NCI-H2171 (cell line): ENCODE results near the gene MADD.

Source experiments
- DNase-seq: peaks from one replicate; lab custom pipeline; 2025; lab: John Stamatoyannopoulos, UW

MADD gene

DNA sequence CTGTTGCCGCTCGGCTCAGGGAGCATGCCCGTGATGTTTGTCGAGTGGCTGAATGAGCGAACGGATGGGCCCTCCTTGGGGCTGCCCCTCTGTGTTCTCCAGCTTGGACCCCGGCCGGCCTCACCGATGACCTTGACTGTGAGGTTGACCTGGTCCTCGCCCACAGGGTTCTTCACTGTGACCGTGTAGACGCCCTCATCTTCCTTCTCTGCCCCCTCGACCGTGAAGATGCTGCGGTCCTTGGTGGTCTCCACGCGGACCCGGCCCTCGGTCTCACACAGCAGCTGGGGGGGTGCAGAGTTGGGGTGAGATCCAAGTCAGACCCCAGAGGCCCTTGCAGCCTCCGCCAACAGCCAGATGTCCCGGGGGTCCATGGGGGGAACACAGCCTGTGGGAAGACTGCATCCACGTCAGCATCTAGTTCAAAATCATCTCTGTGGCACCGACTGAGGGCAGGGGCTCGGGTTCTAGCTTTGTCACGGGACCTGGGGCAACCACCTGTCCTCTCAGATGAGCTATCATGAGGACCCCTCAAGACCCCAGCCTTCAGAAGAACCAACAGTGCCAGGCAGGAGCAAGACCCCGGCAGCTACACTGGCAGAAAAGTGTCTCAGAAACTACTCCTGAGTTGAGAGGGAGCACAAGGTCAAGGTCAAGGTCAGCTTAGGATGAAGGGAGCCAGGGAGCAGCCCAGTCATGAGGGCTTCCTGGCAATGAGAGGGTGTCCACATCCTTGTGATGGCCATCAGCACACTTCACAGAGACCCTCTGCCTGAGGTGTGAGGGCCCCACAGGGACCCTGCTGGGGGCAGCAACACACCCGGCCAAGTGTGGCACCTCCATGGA is 68.7 kb downstream of the MADD start:
- DNase-seq: no peak

DNA sequence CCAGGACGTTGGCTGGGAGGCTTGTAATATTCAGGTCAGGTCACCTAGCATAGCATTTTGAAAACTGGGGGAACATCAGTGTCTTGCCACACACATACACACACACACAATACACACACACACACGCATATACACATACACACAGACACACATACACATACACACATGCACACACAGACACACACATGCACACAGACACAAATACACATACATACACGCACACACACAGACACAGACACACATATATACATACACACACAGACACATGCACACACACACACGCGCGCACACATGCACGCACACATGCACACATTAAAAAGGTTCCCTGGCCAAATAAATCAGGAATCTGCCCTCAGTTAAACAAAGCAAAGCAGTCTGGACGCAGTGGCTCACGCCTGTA is 70.1 kb downstream of the MADD start:
- no peak for DNase-seq

DNA sequence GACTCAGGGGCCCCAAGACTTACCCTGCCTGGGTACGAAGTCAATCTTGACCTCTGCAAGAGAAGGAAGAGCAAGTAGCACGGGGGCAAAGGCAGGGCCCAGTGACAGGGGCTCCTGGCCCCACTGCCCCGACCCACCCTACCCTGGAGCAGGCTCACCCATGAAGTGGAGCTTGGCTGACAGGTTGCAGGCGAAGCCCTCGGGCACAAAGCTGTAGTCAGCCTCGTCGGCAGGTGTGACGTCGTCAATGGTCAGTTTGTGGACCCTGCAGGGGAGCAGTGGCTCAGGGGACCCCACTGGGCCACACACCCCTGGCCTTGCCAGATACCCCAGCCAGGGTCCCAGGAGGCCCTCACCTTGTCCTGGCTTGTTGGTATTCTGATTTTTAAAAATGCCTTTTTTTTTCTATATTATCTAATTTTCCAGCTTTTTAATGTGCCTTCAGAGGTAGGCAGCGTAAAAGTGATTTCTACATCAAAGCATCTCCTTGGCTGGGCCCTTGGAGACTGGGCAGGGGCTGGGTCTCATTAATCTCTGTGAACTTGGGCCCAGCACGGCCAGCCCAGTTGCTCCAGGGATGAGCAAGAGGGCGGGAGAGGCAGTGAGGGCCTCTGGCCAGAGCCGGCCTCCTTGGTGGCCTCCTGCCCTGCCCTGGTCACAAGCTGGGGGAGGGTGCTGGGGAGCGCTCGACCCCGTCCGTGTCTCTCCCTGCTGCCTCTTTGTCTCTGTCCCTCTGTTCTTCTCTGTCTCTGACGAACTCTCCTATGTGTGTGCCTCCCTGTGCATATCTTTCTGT is 71.2 kb downstream of the MADD start:
- DNase-seq: no peak

DNA sequence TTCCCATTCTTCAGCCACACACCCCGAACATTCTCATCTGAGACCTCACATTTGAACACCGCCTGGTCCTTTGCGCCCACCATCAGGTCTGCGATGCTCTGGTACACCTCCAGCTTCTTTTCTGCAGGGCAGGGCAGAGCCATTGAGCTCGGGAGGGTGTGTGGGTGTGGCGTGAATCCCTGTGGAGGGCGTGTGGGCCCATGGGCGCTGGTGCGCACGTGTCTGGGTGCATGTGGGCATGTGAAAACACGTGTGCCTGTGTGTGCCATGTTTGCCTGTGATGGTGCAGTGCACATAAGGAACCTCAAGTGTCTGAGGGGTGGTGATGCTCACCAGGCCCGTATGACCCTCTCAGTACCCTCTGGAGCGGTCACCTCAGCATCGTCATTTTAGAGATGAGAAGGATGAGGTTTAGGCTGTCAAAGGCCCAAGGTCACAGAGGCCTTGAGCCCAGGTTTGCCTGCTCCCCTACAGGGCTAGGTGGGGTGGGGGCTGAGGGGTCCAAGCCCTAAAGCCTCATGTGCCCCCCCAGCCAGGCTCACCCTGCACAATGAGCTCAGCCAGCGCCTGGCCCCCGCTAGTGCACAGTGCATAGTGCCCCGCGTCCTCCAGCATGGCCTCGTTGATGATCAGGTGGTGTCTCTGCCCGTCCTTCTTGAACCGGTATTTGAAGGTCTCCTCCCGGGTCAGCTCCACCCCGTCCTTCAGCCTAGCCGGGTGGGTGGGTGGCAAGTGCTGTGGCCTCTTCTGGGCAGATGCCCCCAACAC is 72.3 kb downstream of the MADD start:
- no peak for DNase-seq

DNA sequence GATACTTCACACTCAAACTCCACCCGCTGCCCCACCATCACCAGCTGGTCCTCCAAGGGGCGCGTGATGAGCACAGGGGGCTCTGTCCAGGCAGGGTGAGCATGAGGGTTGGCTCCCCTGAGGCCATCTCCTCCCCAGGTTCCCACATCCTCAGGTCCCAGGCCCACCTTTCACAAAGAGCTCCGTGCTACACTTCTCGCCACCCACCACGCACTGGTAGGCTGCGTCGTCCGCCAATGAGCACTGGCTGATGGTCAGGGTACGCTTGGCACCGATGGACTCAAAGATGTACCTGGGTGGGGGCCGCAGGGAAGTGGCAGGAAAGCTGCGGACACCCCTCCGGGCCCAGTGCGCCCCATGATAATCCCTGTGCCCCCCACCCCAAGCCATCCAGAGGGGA is 72.9 kb downstream of the MADD start:
- DNase-seq: no peak

DNA sequence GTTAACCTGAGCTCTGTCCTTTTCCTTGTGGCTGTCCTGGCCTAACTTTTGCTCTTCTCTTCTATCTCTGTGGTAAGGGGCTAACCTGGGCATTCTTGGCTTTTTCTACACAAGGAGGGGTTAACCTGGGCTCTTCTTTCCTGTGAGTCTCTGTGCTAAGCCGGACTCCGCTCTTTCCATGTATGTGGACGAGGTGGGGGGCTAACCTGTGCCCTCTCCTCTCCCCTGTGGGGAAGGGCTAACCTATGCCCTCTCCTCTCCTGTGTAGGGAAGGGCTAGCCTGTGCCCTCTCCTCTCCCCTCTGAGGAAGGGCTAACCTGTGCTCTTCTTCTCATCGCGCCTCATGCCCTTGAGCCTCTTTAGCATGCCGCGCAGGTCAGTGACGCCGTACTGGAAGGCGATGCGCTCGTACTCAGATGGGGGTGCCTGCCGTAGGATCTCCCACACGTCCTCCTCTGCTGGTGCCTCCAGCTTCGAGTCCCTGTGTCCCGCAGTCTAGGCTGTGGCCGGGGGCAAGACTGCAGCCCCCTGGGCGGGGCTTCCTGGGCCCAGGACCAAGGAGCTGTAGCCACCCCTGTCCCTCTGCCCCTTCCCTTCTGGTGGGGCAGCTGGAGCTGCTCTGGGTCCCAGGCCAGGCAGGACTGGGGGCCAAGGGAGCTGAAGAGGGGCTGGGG is 76.1 kb downstream of the MADD start:
- no peak for DNase-seq

DNA sequence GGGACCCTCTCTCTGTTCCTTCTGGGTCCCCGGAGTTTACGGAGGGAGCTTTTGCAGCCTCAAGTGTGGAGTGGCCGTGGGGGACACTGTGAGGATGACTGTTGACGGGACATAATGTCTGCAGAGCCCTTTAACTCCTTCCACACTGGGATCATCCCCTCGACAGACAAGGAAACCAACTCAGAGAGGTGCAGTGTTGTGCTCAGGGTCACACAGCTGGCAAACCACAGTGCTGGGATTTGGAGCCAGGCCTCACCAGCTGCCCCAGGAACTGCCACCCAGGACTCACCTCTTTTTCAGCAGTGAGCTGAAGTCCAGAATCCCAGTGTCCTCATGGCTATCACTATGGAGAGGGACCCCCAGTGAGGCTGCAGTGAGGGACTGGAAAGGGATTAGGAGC is 77.2 kb downstream of the MADD start:
- DNase-seq: no peak

DNA sequence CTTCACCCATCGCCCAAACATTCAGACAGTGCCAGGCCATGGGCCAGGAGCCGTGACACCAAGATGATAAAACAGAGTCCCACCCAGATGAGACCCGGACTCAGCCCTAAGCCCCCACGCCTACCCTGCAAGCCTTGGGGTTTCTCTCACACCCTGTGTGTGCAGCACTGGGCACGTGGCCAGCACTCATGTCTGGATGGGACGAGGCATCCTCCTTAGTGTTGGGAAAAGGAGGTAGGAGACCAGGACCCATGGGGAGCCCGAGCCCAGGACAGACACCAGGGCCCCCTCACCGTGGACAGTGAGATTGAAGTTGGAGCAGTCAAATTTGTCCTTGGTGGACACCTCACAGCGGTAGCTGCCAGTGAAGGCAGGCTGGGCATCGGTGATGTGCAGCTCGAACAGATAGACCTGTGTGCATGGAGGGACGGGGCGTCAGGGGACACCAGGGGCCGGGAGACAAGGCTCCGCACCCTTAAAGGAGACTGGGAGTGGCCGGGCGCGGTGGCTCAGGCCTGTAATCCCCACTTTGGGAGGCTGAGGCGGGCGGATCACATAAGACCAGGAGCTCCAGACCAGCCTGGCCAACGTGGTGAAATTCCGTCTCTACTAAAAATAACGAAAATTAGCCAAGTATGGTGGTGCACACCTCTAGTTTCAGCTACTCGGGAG is 78.3 kb downstream of the MADD start:
- DNase-seq: no peak

DNA sequence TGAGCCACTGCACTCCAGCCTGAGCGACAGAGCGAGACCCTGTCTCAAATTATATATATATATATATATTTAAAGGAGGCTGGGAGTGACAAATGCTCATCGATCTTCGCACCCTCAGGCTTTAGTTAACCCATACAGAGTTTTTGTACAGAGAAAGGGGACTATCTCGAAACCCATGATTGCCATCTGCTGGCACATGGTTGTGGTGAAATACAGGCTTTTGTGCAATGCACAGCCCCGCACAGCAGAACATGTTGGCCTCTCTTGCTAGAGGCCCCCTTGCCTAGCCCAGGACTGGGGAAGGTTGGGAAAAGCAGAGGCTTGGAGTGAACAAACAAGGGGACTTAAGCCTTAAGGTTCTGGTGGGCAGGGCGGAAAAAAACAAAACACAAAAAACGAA is 78.9 kb downstream of the MADD start:
- peak; percentile 10 for DNase-seq

DNA sequence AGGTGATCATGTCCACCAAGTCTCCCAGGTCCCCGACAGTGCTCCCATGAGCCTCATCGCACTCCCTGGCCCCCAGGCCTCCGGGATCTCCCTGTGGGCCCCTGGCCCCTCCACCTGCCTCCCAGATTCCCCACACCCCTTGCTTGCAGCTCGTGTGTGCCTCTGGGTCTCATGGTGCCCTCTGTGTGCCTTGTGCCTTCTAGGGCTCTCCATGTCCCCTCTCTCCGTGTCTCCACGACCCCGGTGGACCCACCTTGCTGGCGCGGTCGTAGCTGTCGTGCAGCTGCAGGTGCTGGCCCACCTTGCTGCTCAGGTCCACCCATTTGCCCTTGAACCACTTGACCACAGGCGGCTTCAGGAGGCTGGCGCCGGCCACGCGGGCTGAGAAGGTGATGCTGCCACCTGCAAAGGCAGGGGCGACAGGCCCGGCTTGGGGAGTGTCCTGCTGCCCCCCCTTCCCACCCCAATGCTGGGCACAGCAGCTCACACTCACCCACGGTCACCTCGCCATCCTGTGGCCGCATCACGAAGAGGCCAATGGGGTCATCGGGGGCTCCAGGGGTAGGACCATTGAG is 79.7 kb downstream of the MADD start:
- no peak for DNase-seq

DNA sequence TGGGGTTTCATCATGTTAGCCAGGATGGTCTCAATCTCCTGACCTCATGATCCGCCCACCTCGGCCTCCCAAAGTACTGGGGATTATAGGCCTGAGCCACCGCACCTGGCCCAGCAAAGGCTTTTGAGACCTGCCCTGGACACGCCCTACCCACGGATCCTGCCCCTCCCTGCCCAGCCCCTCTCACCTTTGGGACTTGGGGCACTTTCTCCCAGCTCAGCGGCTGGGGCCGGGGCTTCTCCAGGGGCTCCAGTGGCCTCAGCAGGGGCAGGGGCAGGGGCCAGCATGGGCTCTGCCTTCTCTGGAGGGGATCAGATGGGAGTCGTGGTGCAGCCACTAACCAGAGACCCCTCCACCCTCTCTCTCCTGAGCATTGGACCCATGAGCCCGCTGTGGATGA is 80.4 kb downstream of the MADD start:
- no peak for DNase-seq

DNA sequence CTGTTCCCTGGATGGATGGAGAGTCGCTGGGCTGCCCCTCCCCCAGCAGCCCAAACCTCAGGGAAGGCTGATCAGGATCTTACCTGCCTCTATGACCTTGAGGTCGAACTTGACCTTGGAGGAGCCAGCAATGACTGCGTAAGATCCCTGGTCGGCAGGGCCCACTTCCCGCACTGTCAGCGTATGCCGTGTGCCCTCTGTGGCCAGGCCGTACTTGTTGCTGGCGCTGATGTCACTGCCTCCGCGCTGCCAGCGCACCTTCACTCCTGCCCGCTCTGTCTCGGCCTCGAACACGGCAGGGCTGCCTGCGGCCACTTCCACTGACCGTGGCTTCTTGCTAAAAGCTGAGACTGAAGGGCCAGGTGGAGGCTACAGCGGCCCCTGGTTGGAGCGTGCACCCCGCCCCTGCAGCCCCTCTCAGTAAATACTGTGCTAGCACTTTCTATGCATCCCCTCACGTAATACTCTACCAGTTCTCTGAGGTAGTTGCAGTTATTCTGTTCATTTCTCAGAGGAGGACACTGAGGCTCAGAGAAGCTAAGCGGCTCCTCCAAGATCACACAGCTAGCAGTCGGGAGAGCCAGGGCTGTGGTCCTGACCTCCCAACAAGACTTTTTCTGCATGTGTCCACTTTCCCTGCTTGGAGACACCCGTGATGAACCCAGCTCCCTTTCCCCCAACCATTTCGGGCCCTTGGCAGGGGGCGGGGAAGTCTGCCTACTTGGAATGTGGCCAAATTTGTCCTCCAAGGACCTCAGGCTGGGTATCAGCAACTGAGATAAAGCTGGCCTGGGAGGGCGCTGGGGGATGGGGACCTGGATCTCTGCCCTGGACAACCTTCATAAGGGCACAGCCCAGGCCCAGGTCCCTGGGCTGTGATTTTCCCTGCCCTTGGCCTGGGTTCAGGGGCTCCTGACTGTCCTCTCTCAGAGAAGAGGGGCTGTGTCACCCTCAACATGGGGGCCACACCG is 81.5 kb downstream of the MADD start:
- no peak for DNase-seq

DNA sequence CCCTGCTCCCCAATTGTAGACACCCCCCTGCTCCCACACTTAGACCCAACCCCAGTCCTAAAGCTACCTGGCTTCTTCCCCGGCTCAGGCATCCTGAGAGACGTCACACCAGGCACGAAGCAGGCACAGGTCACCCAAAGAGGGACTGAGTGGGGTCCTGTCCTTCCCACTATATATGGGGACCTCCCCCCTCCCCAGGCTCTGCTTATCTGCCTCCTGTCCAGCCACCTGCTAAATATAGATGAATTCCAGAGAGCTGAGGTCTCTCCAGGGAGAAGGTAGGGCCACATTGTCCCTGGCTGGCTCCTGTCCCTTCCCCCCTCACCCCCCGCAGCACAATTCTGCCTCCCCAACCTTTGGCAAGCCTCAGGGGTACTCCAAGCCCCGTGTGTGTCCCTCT is 82.6 kb downstream of the MADD start, which contains the start of gene MYBPC3:
MYBPC3 (minus strand) TSS at position 147 of the 400 bp plus-strand sequence; CDS start at position 92, 55 bp downstream.
- DNase-seq: no peak

DNA sequence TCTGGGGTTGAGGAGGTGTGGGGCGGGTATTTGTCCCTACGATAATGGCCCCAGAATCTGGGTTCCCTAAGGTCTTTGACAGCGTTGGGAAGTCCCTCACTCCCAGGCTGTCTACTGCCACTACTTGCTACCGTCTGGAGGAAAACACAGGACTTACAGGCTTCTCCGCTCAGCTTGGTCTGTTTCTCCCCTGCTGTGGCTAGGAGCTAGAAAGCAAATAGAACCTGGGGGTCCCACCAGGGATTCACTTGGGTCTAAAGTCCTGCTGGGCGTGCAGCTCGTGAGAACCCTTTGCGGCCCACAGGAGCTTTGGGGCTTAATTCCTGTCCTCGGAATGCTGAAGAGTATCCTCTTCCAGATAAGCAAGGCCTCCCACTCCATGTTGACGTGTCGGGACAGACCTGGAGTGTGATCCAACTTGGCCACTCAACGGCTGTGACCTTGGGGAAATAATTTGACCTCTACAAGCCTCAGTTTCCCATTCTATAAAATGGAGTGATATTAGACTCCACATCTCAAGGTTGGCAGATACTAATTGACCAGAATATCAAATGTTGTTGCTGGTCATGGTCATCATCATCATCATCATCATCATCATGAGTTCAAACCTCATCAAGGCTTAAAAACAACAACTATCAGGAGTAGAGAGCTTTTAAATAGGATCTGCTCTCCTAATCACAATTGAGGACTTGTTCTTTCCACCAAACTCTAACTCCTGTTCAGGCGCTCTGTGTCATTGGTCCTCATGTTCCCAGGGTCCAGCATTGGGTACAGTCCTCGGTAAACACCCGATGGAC is 84.2 kb downstream of the MADD start:
- no peak for DNase-seq

DNA sequence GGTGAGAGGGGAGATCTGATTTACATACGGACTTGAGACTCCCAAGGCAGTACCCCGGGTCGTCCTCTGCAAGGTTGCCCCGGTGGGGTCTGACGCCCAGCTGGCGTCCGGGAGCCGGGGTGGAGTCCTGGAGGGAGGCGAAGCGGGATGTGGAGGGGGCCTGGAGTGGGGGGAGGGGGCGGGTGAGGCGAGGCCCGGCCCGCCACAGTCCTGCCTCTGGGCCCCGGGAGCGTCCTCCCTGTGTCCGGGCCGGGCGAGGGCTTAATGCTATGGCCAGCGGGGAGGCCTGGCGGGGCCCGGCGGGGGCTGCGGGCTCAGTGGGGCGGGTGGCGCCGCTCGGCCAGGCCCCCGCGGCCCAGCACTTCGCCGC is 85.0 kb downstream of the MADD start:
- peak; percentile 17 for DNase-seq

DNA sequence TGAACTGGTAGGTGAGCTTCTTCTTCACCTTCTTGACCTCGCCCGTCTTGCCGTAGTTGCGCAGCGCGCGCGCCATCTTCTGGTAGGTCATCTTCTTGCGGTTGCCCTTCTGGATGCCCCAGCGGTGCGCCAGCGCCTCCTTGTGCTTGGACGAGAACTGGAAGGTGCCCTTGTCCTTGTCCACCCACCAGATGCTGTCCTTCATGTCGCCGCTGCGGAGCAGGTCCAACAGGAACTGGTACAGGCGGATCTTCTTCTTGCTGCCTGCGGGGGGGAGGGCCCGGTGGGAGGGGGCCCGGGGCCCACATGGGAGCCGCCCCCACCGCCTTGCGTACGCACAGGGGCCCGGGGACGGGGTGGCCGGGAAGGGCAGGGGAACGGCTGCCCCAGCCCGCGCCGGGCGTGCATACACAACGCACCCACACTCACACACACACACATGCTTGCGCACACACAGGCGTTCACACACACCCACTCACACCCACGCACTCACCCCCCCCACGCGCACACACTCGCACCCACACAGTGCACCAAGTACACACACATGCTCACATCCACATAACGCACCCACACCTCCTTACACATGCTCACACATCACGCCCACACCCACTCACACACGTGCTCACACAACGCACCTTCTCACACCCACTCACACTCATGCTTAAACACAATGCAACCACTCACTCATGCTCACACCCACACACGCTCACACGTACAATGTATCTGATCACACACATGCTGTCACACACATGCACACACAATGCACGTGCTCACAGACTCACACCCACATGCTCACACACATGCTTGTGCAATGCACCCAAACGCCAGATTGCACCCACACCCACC is 85.6 kb downstream of the MADD start:
- DNase-seq: peak; percentile 91

DNA sequence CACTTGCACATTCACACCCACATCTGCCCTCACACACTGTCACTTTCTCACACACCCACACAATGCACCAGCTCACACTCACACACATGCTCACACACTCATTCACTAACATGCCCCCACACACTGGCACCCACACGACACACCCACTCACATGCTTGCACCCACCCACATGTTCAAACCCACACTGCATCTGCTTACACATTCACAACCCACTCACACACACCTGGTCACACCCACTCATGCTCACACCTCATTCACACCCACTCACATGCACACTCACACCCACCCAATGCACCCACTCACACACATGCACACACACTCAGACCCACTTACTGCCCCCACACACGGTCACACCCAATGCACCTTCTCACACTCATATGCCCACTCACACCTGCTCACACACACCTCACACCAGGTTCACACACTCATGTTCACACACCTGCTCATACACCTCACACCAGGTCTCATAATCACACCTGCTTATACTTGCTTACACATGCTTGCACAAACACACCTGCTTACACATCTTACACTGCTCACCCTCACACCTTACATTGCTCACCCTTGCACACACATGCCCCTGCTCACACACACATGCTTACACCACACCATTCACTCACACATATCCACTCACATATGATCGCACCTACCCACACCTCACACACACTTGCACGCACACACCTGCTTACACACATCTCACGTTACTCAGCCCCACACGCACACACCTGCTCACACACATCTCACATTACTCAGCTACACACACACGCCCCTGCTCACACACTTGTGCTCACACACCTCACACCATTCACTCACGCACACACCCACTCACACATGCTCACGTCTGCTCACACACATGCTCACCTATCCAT is 86.4 kb downstream of the MADD start:
- DNase-seq: no peak
